Neuronal stem cell (in vitro differentiated cells): ENCODE measurements around the gene SCART1.
"Not testable (repeated sequence)": the region's sequence is repeated elsewhere in the genome, so short reads cannot be mapped to it uniquely, and the experiment has no call there.

Source experiments
- DNase-seq: peaks from one replicate; pipeline ENCODE4 v3.0.0-alpha.2; 2013; ENCODE audit warnings: low spot score
- H2AFZ ChIP-seq: one replicate; pipeline ENCODE4 v1.6.1; 2013; ENCODE audit warnings: mild to moderate bottlenecking, low read length, inconsistent platforms
- H2AK5ac ChIP-seq: 2 replicates; pipeline ENCODE4 v1.6.1; 2013; ENCODE audit warnings: low read depth, mild to moderate bottlenecking, inconsistent platforms, low read length, moderate library complexity, mixed read lengths
- H2BK120ac ChIP-seq: 2 replicates; pipeline ENCODE4 v1.6.1; 2013; ENCODE audit warnings: low read depth, mild to moderate bottlenecking, inconsistent platforms, low read length, moderate library complexity, mixed read lengths
- H2BK12ac ChIP-seq: one replicate; pipeline ENCODE4 v1.6.1; 2013; ENCODE audit warnings: low read length, inconsistent platforms
- H2BK15ac ChIP-seq: 2 replicates; pipeline ENCODE4 v1.6.1; 2013; ENCODE audit warnings: mild to moderate bottlenecking, low read length, inconsistent platforms, mixed read lengths
- H2BK5ac ChIP-seq: one replicate; pipeline ENCODE4 v1.6.1; 2013; ENCODE audit warnings: inconsistent platforms, mild to moderate bottlenecking, low read length, moderate library complexity
- H3K14ac ChIP-seq: one replicate; pipeline ENCODE4 v1.6.1; 2013; ENCODE audit warnings: low read length, inconsistent platforms
- H3K18ac ChIP-seq: 2 replicates; pipeline ENCODE4 v1.6.1; 2013; ENCODE audit warnings: low read length, inconsistent platforms
- H3K23ac ChIP-seq: 2 replicates; pipeline ENCODE4 v1.6.1; 2013; ENCODE audit warnings: low read depth, mild to moderate bottlenecking, mixed read lengths, low read length, inconsistent platforms; ENCODE audit not compliant: poor library complexity
- H3K27ac ChIP-seq: replicated peaks from 3 replicates; pipeline ENCODE4 v1.5.1; 2013; ENCODE audit warnings: low read length, inconsistent platforms
- H3K27me3 ChIP-seq, 3 experiments: 2 replicates each; pipeline ENCODE4 v1.6.1; 2013; ENCODE audit warnings: low read length in 3 of 3, mild to moderate bottlenecking in 2 of 3, inconsistent platforms in 1 of 3, low read depth in 1 of 3, mixed read lengths in 1 of 3, moderate library complexity in 1 of 3; ENCODE audit not compliant: control insufficient read depth in 3 of 3, insufficient read depth in 3 of 3
- H3K36me3 ChIP-seq, 2 donors: replicated peaks in 1 of 2; 2 replicates each; pipeline ENCODE4 v1.6.1; 2013; ENCODE audit warnings: low read length in 2 of 2; ENCODE audit not compliant: control insufficient read depth in 2 of 2, insufficient read depth in 2 of 2
- H3K4ac ChIP-seq: 2 replicates; pipeline ENCODE4 v1.6.1; 2013; ENCODE audit warnings: inconsistent platforms, mild to moderate bottlenecking, low read length, moderate library complexity
- H3K4me1 ChIP-seq, 2 donors: 1 replicate in 1 of 2; 2 replicates in 1 of 2; pipeline ENCODE4 v1.6.1; 2013; ENCODE audit warnings: low read length in 2 of 2, low read depth in 1 of 2; ENCODE audit not compliant: control insufficient read depth in 2 of 2, insufficient read depth in 1 of 2
- H3K4me2 ChIP-seq: one replicate; pipeline ENCODE4 v1.6.1; 2013; ENCODE audit warnings: mild to moderate bottlenecking, low read length, inconsistent platforms; ENCODE audit not compliant: insufficient read depth, poor library complexity, severe bottlenecking
- H3K4me3 ChIP-seq, 2 donors: 2 replicates each; pipeline ENCODE4 v1.5.1; 2013; ENCODE audit warnings: low read length in 2 of 2, mild to moderate bottlenecking in 2 of 2, inconsistent platforms in 1 of 2, moderate library complexity in 1 of 2
- H3K79me1 ChIP-seq: one replicate; pipeline ENCODE4 v1.6.1; 2013; ENCODE audit warnings: low read depth, mild to moderate bottlenecking, inconsistent platforms, low read length, moderate library complexity
- H3K9ac ChIP-seq: one replicate; pipeline ENCODE4 v1.6.1; 2013; ENCODE audit warnings: mild to moderate bottlenecking, low read depth, low read length, inconsistent platforms; ENCODE audit not compliant: poor library complexity
- H3K9me3 ChIP-seq, 2 donors: replicated peaks in 1 of 2; 2 replicates each; pipeline versions ENCODE3 to v1.6.1; 2013; ENCODE audit warnings: low read length in 2 of 2, mild to moderate bottlenecking in 2 of 2, inconsistent platforms in 1 of 2, low read depth in 1 of 2, mixed read lengths in 1 of 2, moderate library complexity in 1 of 2; ENCODE audit not compliant: control insufficient read depth in 2 of 2, insufficient read depth in 1 of 2
- H4K8ac ChIP-seq: one replicate; pipeline ENCODE4 v1.6.1; 2013; ENCODE audit warnings: low read depth, mild to moderate bottlenecking, inconsistent platforms, low read length, moderate library complexity
- H4K91ac ChIP-seq: one replicate; pipeline ENCODE4 v1.6.1; 2013; ENCODE audit warnings: low read length, low read depth, mild to moderate bottlenecking, inconsistent platforms; ENCODE audit not compliant: poor library complexity
- WGBS, 2 donors: extraction: QIAGEN DNeasy Blood & Tissue Kit; methylation state at CpG; one replicate each; pipeline ENCODE4 v1.1.7; 2013; ENCODE audit warnings: missing lambda C conversion rate in 2 of 2, mixed read lengths in 1 of 2; ENCODE audit not compliant: insufficient read length in 2 of 2, insufficient replicate concordance in 1 of 2; ENCODE audit errors: extremely low coverage in 2 of 2; 5-methylcytosine and 5-hydroxymethylcytosine counted together

SCART1 gene

GRCh38 chr10:133441356-133441755, 12.4 kb upstream of the SCART1 start:
- WGBS, 2 donors, result no CpG with 5 or more reads among the region's 21 CpGs

GRCh38 chr10:133441780-133442179, 12.0 kb upstream of the SCART1 start:
- peak overlapping the region; percentile 24 for H2BK5ac ChIP-seq
- WGBS, 2 donors, result no CpG with 5 or more reads among the region's 12 CpGs
- H3K27me3 ChIP-seq, result no peaks in the 10 kb centered on the region
- H4K91ac ChIP-seq, result no peak overlapping the region
- no peak overlapping the region for H3K14ac ChIP-seq
- no peak overlapping the region for H3K27ac ChIP-seq
- no peak overlapping the region for H2BK15ac ChIP-seq
- no peak overlapping the region for H3K4ac ChIP-seq
- peaks cover 0 to 58% of the 10 kb centered on the region in 2 donors for H3K9me3 ChIP-seq
- H3K9ac ChIP-seq, result no peak overlapping the region
- H3K36me3 ChIP-seq, result no peaks in the 10 kb centered on the region
- no peaks in the 10 kb centered on the region for H3K4me1 ChIP-seq
- H3K18ac ChIP-seq, result no peak overlapping the region
- peaks cover 3% of the 10 kb centered on the region for H3K79me1 ChIP-seq
- no peak overlapping the region for H3K4me3 ChIP-seq
- peak overlapping the region; percentile 43 for H4K8ac ChIP-seq
- H2BK12ac ChIP-seq, result no peak overlapping the region
- no peak overlapping the region for H3K23ac ChIP-seq
- DNase-seq, result no peak
- no peak overlapping the region for H3K4me2 ChIP-seq
- no peak overlapping the region for H2AFZ ChIP-seq
- no peak overlapping the region for H2AK5ac ChIP-seq
- H2BK120ac ChIP-seq, result no peak overlapping the region

More at GRCh38 chr10:133441356-133441755, 12.4 kb upstream of the SCART1 start:
- not testable (repeated sequence) for H3K14ac ChIP-seq, H2BK5ac ChIP-seq, H2BK12ac ChIP-seq, H3K4me1 ChIP-seq, H2AFZ ChIP-seq, H3K4me3 ChIP-seq, H2AK5ac ChIP-seq, H3K36me3 ChIP-seq, H4K8ac ChIP-seq, H2BK15ac ChIP-seq, H2BK120ac ChIP-seq, H3K4ac ChIP-seq, H3K23ac ChIP-seq, H3K4me2 ChIP-seq, DNase-seq, H3K27me3 ChIP-seq, H3K27ac ChIP-seq, H3K9ac ChIP-seq, H3K18ac ChIP-seq, H3K79me1 ChIP-seq, H4K91ac ChIP-seq
- peaks cover 0 to 57% of the 10 kb centered on the region in 2 donors for H3K9me3 ChIP-seq

GRCh38 chr10:133442191-133442966, 11.4 kb upstream of the SCART1 start:
- Histone ChIP-seq H3K9ac (no peak overlapping the region), H3K4me1 (no peaks in the 10 kb centered on the region), H3K18ac (no peak overlapping the region), H4K8ac (peak overlapping the region; percentile 43), H3K23ac (no peak overlapping the region), H2BK5ac (peak overlapping the region; percentile 24), H3K27ac (no peak overlapping the region), H2AFZ (no peak overlapping the region), H3K79me1 (peaks cover 3% of the 10 kb centered on the region), H3K9me3 (peaks cover 0 to 62% of the 10 kb centered on the region in 2 donors), H2AK5ac (no peak overlapping the region), H3K4ac (no peak overlapping the region), H2BK120ac (no peak overlapping the region), H3K14ac (no peak overlapping the region), H2BK15ac (no peak overlapping the region), H3K4me3 (no peak overlapping the region), H3K4me2 (no peak overlapping the region), H3K27me3 (no peaks in the 10 kb centered on the region), H2BK12ac (no peak overlapping the region), H4K91ac (no peak overlapping the region), H3K36me3 (no peaks in the 10 kb centered on the region)
- WGBS, 2 donors, result no CpG with 5 or more reads among the region's 23 CpGs
- DNase-seq, result no peak

- no peak overlapping the region for H3K9ac ChIP-seq
- H3K23ac ChIP-seq, result peak overlapping the region; percentile 46
- no peak overlapping the region for H2AFZ ChIP-seq
- H3K36me3 ChIP-seq, result no peaks in the 10 kb centered on the region
- H2BK5ac ChIP-seq, result no peak overlapping the region
- H4K8ac ChIP-seq, result no peak overlapping the region
- DNase-seq, result no peak
- no peaks in the 10 kb centered on the region for H3K27me3 ChIP-seq
- no peak overlapping the region for H3K27ac ChIP-seq
- H3K18ac ChIP-seq, result no peak overlapping the region
- H3K79me1 ChIP-seq, result peaks cover 3% of the 10 kb centered on the region
- H2BK120ac ChIP-seq, result no peak overlapping the region
- no peak overlapping the region for H3K4ac ChIP-seq
- no peaks in the 10 kb centered on the region for H3K4me1 ChIP-seq
- no CpG with 5 or more reads among the region's 16 CpGs for WGBS, 2 donors
- H3K4me2 ChIP-seq, result no peak overlapping the region
- peaks cover 0 to 62% of the 10 kb centered on the region in 2 donors for H3K9me3 ChIP-seq
- H3K4me3 ChIP-seq, result peak overlapping the region in 1 of 2 donors; percentile 69
- H2BK15ac ChIP-seq, result no peak overlapping the region
- no peak overlapping the region for H4K91ac ChIP-seq
- H3K14ac ChIP-seq, result peak overlapping the region; percentile 63
- no peak overlapping the region for H2AK5ac ChIP-seq
- no peak overlapping the region for H2BK12ac ChIP-seq
These were observed 10.5 kb upstream of the SCART1 start for GRCh38 chr10:133442967-133443924.
